CD4-positive, CD25-positive, alpha-beta regulatory T cell (primary cell): Measurements from ENCODE around the gene PAPPA. TPM values are rescaled to one million over a fixed set of nuclear protein-coding genes. Genes with fewer than 3 reads are reported as not detected.

Experiments used
- ATAC-seq, 2 donors: fragments of 150-1000 bp; cut with Tn5 transposase; one replicate each; pipeline ENCODE4 v1.10.0; 2021; ENCODE audit warnings: low read depth in 2 of 2, moderate number of reproducible peaks in 2 of 2, moderate library complexity in 1 of 2
- DNase-seq, 3 donors: peaks; one replicate each; pipeline versions ENCODE4 v3.0.0 to v3.0.0-alpha.2; 2012 to 2022; ENCODE audit warnings: mixed read lengths in 1 of 3
- H3K27ac ChIP-seq: one replicate; pipeline ENCODE4 v1.7.0; 2013; ENCODE audit warnings: mild to moderate bottlenecking, low read length; ENCODE audit not compliant: insufficient read depth, poor library complexity, severe bottlenecking
- H3K27me3 ChIP-seq: one replicate; pipeline ENCODE4 v1.7.0; 2013; ENCODE audit warnings: low read length; ENCODE audit not compliant: control insufficient read depth, insufficient read depth
- H3K36me3 ChIP-seq: one replicate; pipeline ENCODE4 v1.7.0; 2013; ENCODE audit warnings: mild to moderate bottlenecking, low read length, moderate library complexity; ENCODE audit not compliant: control insufficient read depth, insufficient read depth
- H3K4me1 ChIP-seq: 2 replicates; pipeline ENCODE4 v1.7.0; 2013; ENCODE audit warnings: mild to moderate bottlenecking, low read length; ENCODE audit not compliant: insufficient read depth, control insufficient read depth, poor library complexity, severe bottlenecking
- H3K4me3 ChIP-seq: one replicate; pipeline ENCODE4 v1.7.0; 2013; ENCODE audit warnings: low read depth, mild to moderate bottlenecking, low read length, moderate library complexity
- H3K9me3 ChIP-seq, 2 experiments: 1 replicate in 1 of 2; 2 replicates in 1 of 2; pipeline ENCODE4 v1.7.0; 2013; ENCODE audit warnings: low read length in 2 of 2, mild to moderate bottlenecking in 1 of 2, moderate library complexity in 1 of 2; ENCODE audit not compliant: control insufficient read depth in 2 of 2
- H3K27ac Mint-ChIP-seq, 3 donors: one replicate each; pipeline ENCODE4 v1.8.0; 2020 to 2022; ENCODE audit warnings: mild to moderate bottlenecking in 3 of 3, mixed read lengths in 3 of 3, moderate library complexity in 2 of 3
- H3K27me3 Mint-ChIP-seq: one replicate; pipeline ENCODE4 v1.8.0; 2022; ENCODE audit warnings: mild to moderate bottlenecking, mixed read lengths
- H3K36me3 Mint-ChIP-seq: one replicate; pipeline ENCODE4 v1.8.0; 2020; ENCODE audit warnings: mixed read lengths
- H3K4me1 Mint-ChIP-seq, 4 donors: one replicate each; pipeline ENCODE4 v1.8.0; 2020 to 2022; ENCODE audit warnings: mixed read lengths in 4 of 4, mild to moderate bottlenecking in 1 of 4
- H3K4me3 Mint-ChIP-seq, 4 donors: one replicate each; pipeline ENCODE4 v1.8.0; 2020 to 2022; ENCODE audit warnings: mild to moderate bottlenecking in 4 of 4, mixed read lengths in 4 of 4, moderate library complexity in 3 of 4
- H3K9me3 Mint-ChIP-seq, 7 donors: one replicate each; pipeline ENCODE4 v1.8.0; 2020 to 2022; ENCODE audit warnings: mixed read lengths in 7 of 7, mild to moderate bottlenecking in 3 of 7, moderate library complexity in 2 of 7
- polyA plus RNA-seq, 4 donors: library from polyadenylated mRNA; unstranded; fragments of 300-500 nt; fragmentation: Illumina TruSeq; gene quantifications; one replicate each; pipeline ENCODE4 v1.2.3, GENCODE V29; 2021
- total RNA-seq: library from RNA; stranded (reverse); gene quantifications from one replicate; pipeline ENCODE4 v1.2.3, GENCODE V29; 2022

PAPPA gene
- total and polyA plus RNA-seq, 5 donors from 2014 or later: 0.01 to 0.42 (median 0.09) TPM; not detected in 1

DNA sequence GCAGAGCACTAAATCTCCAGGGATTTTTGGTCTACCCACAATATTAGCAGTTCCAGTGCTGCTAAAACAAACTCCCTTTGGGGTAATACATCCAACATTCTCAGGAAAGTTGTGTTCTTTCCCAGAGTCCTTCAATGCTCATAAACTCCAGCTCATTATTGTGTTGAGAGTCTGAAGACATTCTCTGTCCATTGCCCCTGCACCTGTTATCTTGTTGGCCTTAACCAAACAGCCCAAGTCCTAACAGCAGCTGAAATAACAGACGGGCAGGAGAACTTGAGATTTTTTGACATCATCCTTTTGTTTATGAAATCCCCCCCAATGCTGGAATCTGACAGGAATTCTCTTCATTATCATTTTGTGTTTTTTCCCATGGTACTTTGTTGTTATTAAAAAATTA, 110.8 kb downstream of the PAPPA start:
- Mint-ChIP-seq H3K27me3 (no peaks in the 10 kb centered on the region), H3K4me1 (no peaks in the 10 kb centered on the region), H3K36me3 (no peaks in the 10 kb centered on the region), H3K27ac (no peak overlapping the region), H3K4me3 (no peak overlapping the region), H3K9me3 (peaks cover 0 to 8% (median 0%) of the 10 kb centered on the region in 7 donors)
- Histone ChIP-seq H3K27ac (no peak overlapping the region), H3K4me3 (no peak overlapping the region), H3K9me3 (no peaks in the 10 kb centered on the region), H3K27me3 (no peaks in the 10 kb centered on the region), H3K4me1 (no peaks in the 10 kb centered on the region), H3K36me3 (no peaks in the 10 kb centered on the region)
- no peak for DNase-seq
- no peak for ATAC-seq

DNA sequence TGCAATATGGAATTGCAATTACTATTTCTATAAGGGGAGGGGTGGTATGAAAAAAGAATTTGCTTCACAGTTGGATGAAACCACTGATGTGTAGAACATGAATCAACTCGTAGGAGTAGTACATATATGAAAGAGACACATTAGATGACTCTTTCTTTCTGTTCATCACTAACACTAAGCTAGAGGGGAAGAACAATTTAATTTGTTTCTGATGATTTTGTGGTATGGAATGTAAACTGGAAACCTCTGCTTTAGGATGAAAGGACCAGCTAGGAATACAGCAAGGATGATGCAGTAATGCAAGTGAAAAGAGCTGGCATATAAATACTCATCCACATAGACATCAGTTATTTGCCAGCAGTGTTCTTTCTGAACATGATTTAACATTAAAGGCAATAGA, 113.4 kb downstream of the PAPPA start:
- Histone ChIP-seq H3K9me3 (no peaks in the 10 kb centered on the region), H3K4me3 (no peak overlapping the region), H3K27me3 (no peaks in the 10 kb centered on the region), H3K36me3 (no peaks in the 10 kb centered on the region), H3K27ac (no peak overlapping the region), H3K4me1 (no peaks in the 10 kb centered on the region)
- Mint-ChIP-seq H3K36me3 (no peaks in the 10 kb centered on the region), H3K27ac (no peak overlapping the region), H3K27me3 (no peaks in the 10 kb centered on the region), H3K9me3 (peaks cover 0 to 4% (median 0%) of the 10 kb centered on the region in 7 donors), H3K4me1 (no peaks in the 10 kb centered on the region), H3K4me3 (no peak overlapping the region)
- no peak for DNase-seq
- no peak for ATAC-seq

DNA sequence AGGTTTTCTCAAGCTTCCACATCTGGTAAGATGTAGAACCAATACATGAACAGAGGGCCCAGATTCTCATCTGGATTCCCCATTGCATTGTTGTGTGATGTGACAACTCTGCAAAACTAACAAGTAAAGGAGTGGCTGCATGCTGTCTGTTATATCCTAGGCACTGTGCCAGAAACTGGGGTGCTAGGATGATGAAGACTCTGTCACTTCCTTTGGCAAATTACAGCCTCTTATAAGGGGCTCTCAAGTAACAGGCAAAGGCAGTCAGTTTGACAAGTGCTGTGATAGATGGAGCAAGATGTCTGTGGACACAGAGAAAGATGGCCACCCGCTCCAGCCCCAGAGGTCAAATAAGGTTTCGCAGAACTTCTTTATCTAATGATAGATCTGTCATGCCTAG, 115.7 kb downstream of the PAPPA start:
- Mint-ChIP-seq H3K36me3 (no peaks in the 10 kb centered on the region), H3K4me3 (no peak overlapping the region), H3K27ac (no peak overlapping the region), H3K9me3 (no peaks in the 10 kb centered on the region), H3K4me1 (no peaks in the 10 kb centered on the region), H3K27me3 (peaks cover 4% of the 10 kb centered on the region)
- H3K9me3 ChIP-seq: no peaks in the 10 kb centered on the region
- H3K4me1 ChIP-seq: no peaks in the 10 kb centered on the region
- H3K27ac ChIP-seq: no peak overlapping the region
- DNase-seq (no peak), ATAC-seq (no peak)
- H3K36me3 ChIP-seq: no peaks in the 10 kb centered on the region
- no peak overlapping the region for H3K4me3 ChIP-seq
- no peaks in the 10 kb centered on the region for H3K27me3 ChIP-seq

DNA sequence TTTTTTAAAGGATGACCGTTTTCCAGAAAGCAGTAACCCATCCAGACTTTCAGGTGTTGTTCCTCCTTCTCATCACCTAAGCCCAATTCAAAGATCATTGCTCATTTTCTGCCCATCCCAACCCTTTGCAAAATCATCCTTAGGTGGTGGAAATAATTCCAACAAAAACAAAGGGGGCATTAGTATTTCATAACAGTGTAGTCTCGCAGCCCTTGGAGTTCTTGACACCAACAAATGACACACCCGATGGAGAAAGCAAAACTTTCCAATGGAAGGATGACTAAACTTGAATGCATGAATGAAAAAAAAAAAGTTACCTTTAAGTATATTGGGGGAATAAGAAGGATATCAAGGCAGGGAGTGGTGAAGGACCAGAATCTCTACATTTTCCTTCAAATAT, 117.0 kb downstream of the PAPPA start:
- Mint-ChIP-seq H3K9me3 (no peaks in the 10 kb centered on the region), H3K4me1 (no peaks in the 10 kb centered on the region), H3K27me3 (peaks cover 4% of the 10 kb centered on the region), H3K36me3 (no peaks in the 10 kb centered on the region), H3K27ac (no peak overlapping the region), H3K4me3 (no peak overlapping the region)
- DNase-seq (no peak), ATAC-seq (no peak)
- Histone ChIP-seq H3K4me1 (no peaks in the 10 kb centered on the region), H3K27ac (no peak overlapping the region), H3K9me3 (no peaks in the 10 kb centered on the region), H3K36me3 (no peaks in the 10 kb centered on the region), H3K27me3 (no peaks in the 10 kb centered on the region), H3K4me3 (no peak overlapping the region)

DNA sequence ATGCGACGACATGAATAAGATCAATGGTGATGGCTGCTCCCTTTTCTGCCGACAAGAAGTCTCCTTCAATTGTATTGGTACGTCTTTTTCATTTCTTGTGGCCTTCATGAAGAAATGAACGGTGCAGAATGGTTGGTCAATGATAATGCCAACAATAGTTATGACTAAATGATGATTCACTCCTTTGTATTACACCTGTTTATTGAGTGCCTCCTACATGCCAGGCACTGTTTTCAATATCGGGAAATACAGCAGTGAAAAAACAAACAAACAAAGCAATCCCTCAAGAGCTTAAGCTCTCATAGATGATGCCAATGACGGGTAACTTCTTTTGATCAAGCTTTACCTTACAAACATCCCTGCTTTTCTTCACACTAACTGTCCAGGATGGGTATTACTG, 117.7 kb downstream of the PAPPA start:
- H3K27ac ChIP-seq: no peak overlapping the region
- H3K27ac Mint-ChIP-seq: no peak overlapping the region
- ATAC-seq (no peak), DNase-seq (no peak)
- H3K4me1 ChIP-seq: no peaks in the 10 kb centered on the region
- no peaks in the 10 kb centered on the region for H3K9me3 ChIP-seq
- no peaks in the 10 kb centered on the region for H3K36me3 ChIP-seq
- H3K4me3 Mint-ChIP-seq: no peak overlapping the region
- no peaks in the 10 kb centered on the region for H3K4me1 Mint-ChIP-seq
- H3K36me3 Mint-ChIP-seq: no peaks in the 10 kb centered on the region
- H3K27me3 Mint-ChIP-seq: peaks cover 4% of the 10 kb centered on the region
- no peaks in the 10 kb centered on the region for H3K27me3 ChIP-seq
- peaks cover 0 to 2% (median 0%) of the 10 kb centered on the region in 7 donors for H3K9me3 Mint-ChIP-seq
- no peak overlapping the region for H3K4me3 ChIP-seq

DNA sequence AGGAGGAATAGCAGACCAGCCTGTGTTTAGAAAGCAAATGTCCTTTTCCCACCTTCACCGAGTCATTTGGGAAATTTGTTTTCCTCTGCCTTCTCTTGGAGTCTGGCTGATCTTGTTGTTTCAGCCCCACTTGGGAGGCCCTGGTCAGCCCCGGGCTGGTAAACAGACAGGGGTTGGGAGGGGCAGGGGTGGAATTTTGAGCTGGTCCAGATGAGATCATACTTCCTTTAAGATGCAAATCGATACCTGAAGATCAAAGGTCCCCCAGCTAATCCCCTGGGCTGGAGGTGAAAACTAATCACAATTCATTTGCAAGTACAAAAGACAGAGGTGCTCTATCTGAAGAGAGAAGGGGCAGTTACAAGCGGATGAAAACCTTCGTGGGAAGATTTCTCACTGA, 118.4 kb downstream of the PAPPA start:
- H3K4me3 ChIP-seq: no peak overlapping the region
- Mint-ChIP-seq H3K4me3 (no peak overlapping the region), H3K4me1 (no peaks in the 10 kb centered on the region), H3K27ac (no peak overlapping the region), H3K27me3 (peaks cover 4% of the 10 kb centered on the region), H3K36me3 (no peaks in the 10 kb centered on the region), H3K9me3 (peaks cover 0 to 3% (median 0%) of the 10 kb centered on the region in 7 donors)
- no peaks in the 10 kb centered on the region for H3K9me3 ChIP-seq
- H3K36me3 ChIP-seq: no peaks in the 10 kb centered on the region
- no peaks in the 10 kb centered on the region for H3K4me1 ChIP-seq
- DNase-seq (no peak), ATAC-seq (no peak)
- no peaks in the 10 kb centered on the region for H3K27me3 ChIP-seq
- no peak overlapping the region for H3K27ac ChIP-seq

DNA sequence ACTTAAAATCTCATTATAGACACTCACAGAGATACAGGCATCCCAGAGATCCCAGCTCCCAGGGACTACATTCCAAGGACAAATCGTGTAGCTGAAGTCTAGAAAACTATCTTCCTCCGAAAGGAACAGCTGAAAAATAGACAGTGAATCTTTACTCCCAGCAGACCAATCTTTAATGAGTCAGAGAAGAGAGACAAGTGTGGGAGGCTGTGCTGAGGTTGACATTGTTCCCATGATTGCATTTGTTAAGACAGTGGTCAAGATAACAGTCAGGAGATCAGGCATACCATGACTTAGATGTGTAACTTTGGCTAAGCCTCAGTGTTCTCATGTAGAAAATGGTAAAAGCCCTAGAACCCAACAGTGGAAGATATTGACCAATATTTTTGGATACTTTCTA, 120.7 kb downstream of the PAPPA start:
- Histone ChIP-seq H3K27ac (no peak overlapping the region), H3K36me3 (no peaks in the 10 kb centered on the region), H3K27me3 (no peaks in the 10 kb centered on the region), H3K4me1 (no peaks in the 10 kb centered on the region), H3K4me3 (no peak overlapping the region), H3K9me3 (no peaks in the 10 kb centered on the region)
- Mint-ChIP-seq H3K36me3 (no peaks in the 10 kb centered on the region), H3K4me3 (no peak overlapping the region), H3K9me3 (peaks cover 0 to 3% (median 0%) of the 10 kb centered on the region in 7 donors), H3K4me1 (no peaks in the 10 kb centered on the region), H3K27ac (no peak overlapping the region), H3K27me3 (peaks cover 4% of the 10 kb centered on the region)
- ATAC-seq (no peak), DNase-seq (no peak)

DNA sequence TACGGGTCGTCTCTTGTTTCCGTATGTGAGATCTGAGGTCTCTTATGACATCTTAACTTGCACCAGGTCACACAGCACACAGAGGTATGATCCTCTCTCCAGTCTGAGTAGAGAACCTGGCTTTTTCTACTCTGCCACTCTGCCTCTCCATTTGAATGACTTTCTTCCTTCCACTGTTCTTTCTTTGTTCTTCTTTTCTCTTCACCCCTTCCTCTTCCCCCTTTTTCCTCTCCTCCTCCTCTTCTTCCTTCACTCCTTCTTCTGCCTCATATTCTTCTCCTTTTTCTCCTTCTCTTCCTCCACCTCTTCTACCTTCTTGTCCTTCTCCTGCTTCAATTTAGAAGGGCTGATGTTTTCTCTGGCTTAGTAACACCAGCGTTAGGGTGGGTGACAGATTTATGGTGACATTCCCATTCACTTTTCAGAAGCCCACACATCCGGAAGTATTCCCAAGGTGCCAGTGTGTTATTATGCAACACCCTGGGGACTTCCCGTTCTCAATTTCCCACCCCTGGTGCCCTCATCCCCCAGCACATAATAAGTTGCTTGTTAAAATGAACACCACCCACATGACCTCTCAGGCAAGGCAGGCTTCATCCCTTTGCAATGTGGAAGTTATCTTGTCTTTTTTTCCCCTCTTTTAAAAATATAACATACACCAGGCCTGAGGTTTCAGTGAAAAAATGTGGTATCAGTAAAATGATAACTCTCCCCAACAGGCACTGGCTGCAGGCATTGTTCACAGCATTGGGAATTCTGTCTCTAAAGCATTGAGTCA, 122.0 kb downstream of the PAPPA start:
- H3K4me3 Mint-ChIP-seq: no peak overlapping the region
- Histone ChIP-seq H3K27me3 (no peaks in the 10 kb centered on the region), H3K9me3 (no peaks in the 10 kb centered on the region), H3K27ac (no peak overlapping the region), H3K4me1 (no peaks in the 10 kb centered on the region), H3K4me3 (no peak overlapping the region), H3K36me3 (no peaks in the 10 kb centered on the region)
- peaks cover 4% of the 10 kb centered on the region for H3K27me3 Mint-ChIP-seq
- DNase-seq (no peak), ATAC-seq (no peak)
- peaks cover 0 to 3% (median 0%) of the 10 kb centered on the region in 7 donors for H3K9me3 Mint-ChIP-seq
- no peaks in the 10 kb centered on the region for H3K36me3 Mint-ChIP-seq
- no peak overlapping the region for H3K27ac Mint-ChIP-seq
- H3K4me1 Mint-ChIP-seq: no peaks in the 10 kb centered on the region
